Measurements from ENCODE around the gene ERVW-1.
"Not testable (repeated sequence)": the region's sequence is repeated elsewhere in the genome, so short reads cannot be mapped to it uniquely, and the experiment has no call there.

The ERVW-1 gene

GRCh38 chr7:92487804-92488203 lies 10.1 kb upstream of the ERVW-1 start:
- H3K9me3 Mint-ChIP-seq: no peaks in the 10 kb centered on the region
- H3K36me3 Mint-ChIP-seq (ENCODE audit: low read depth): peaks cover 42% of the 10 kb centered on the region
- no peak for TF ChIP-seq CTCF (IDR thresholded peaks at IDR 0.05; ENCODE audit: unreplicated experiment in 3 of 3)
- no peaks in the 10 kb centered on the region for H3K27me3 Mint-ChIP-seq (ENCODE audit: low read depth)
- no peak overlapping the region for H3K4me3 Mint-ChIP-seq
- no peak overlapping the region for H3K27ac Mint-ChIP-seq
- no peaks in the 10 kb centered on the region for H3K4me1 Mint-ChIP-seq

- TF ChIP-seq CTCF (IDR thresholded peaks at IDR 0.05; ENCODE audit: unreplicated experiment in 3 of 3): no peak
- peaks cover 29% of the 10 kb centered on the region for H3K36me3 Mint-ChIP-seq (ENCODE audit: low read depth)
- no peak overlapping the region for H3K4me3 Mint-ChIP-seq
- no peaks in the 10 kb centered on the region for H3K27me3 Mint-ChIP-seq (ENCODE audit: low read depth)
- H3K27ac Mint-ChIP-seq: no peak overlapping the region
- H3K4me1 Mint-ChIP-seq: no peaks in the 10 kb centered on the region
- H3K9me3 Mint-ChIP-seq: no peaks in the 10 kb centered on the region
Measured at GRCh38 chr7:92485974-92486373, 8.2 kb upstream of the ERVW-1 start.

GRCh38 chr7:92485267-92485892 lies 7.6 kb upstream of the ERVW-1 start:
- Mint-ChIP-seq H3K4me3 (no peak overlapping the region), H3K36me3 (ENCODE audit: low read depth) (peaks cover 27% of the 10 kb centered on the region), H3K27ac (no peak overlapping the region), H3K27me3 (ENCODE audit: low read depth) (no peaks in the 10 kb centered on the region), H3K9me3 (no peaks in the 10 kb centered on the region), H3K4me1 (no peaks in the 10 kb centered on the region)
- TF ChIP-seq CTCF (IDR thresholded peaks at IDR 0.05; ENCODE audit: unreplicated experiment in 3 of 3): no peak

- not testable (repeated sequence) for H3K4me1 Mint-ChIP-seq; H3K9me3 Mint-ChIP-seq; H3K27me3 Mint-ChIP-seq (ENCODE audit: low read depth); H3K27ac Mint-ChIP-seq; H3K4me3 Mint-ChIP-seq
- peaks cover 21% of the 10 kb centered on the region for H3K36me3 Mint-ChIP-seq (ENCODE audit: low read depth)
Measured at GRCh38 chr7:92484226-92484625, 6.5 kb upstream of the ERVW-1 start.

- H3K4me1 Mint-ChIP-seq; H3K9me3 Mint-ChIP-seq; H3K27ac Mint-ChIP-seq; H3K27me3 Mint-ChIP-seq (ENCODE audit: low read depth); H3K4me3 Mint-ChIP-seq: not testable (repeated sequence)
- H3K36me3 Mint-ChIP-seq (ENCODE audit: low read depth): peaks cover 19% of the 10 kb centered on the region
Measured at GRCh38 chr7:92483624-92484023, 5.9 kb upstream of the ERVW-1 start.

- H3K36me3 Mint-ChIP-seq (ENCODE audit: low read depth); H3K27ac Mint-ChIP-seq; H3K4me3 Mint-ChIP-seq; H3K4me1 Mint-ChIP-seq; H3K9me3 Mint-ChIP-seq; H3K27me3 Mint-ChIP-seq (ENCODE audit: low read depth): not testable (repeated sequence)
Measured at GRCh38 chr7:92479146-92479545, 1.4 kb upstream of the ERVW-1 start.

- H3K27ac Mint-ChIP-seq: no peak overlapping the region
- no peaks in the 10 kb centered on the region for H3K4me1 Mint-ChIP-seq
- no peaks in the 10 kb centered on the region for H3K36me3 Mint-ChIP-seq (ENCODE audit: low read depth)
- no peaks in the 10 kb centered on the region for H3K27me3 Mint-ChIP-seq (ENCODE audit: low read depth)
- H3K9me3 Mint-ChIP-seq: no peaks in the 10 kb centered on the region
- no peak overlapping the region for H3K4me3 Mint-ChIP-seq
- TF ChIP-seq CTCF (IDR thresholded peaks at IDR 0.05; ENCODE audit: unreplicated experiment in 3 of 3): no peak
Measured at GRCh38 chr7:92478711-92479110, 965 bp upstream of the ERVW-1 start.

Data from nephron (organoid).